Measurements from ENCODE around the gene SPECC1.

DNA sequence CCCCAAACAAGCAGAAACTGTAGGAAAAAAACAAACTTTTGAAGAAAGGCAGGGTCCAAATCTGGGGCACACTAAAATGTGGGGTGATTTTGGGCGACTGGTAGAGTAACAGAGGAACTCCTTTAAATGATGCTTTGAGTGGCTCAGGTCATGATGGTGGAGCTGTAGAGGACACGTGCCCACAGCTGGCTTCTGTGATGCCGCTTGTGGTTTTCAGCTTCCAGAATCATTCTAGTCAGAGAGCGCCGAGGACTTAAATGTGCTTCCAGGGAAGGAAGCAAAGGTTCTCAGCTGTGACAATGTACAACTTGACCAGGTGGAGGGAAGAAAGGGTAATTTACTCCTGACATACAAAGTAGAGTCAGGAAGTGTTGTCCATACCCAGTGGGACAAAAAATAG, 295.8 kb downstream of the SPECC1 start:
- TF ChIP-seq, protein P1, sequence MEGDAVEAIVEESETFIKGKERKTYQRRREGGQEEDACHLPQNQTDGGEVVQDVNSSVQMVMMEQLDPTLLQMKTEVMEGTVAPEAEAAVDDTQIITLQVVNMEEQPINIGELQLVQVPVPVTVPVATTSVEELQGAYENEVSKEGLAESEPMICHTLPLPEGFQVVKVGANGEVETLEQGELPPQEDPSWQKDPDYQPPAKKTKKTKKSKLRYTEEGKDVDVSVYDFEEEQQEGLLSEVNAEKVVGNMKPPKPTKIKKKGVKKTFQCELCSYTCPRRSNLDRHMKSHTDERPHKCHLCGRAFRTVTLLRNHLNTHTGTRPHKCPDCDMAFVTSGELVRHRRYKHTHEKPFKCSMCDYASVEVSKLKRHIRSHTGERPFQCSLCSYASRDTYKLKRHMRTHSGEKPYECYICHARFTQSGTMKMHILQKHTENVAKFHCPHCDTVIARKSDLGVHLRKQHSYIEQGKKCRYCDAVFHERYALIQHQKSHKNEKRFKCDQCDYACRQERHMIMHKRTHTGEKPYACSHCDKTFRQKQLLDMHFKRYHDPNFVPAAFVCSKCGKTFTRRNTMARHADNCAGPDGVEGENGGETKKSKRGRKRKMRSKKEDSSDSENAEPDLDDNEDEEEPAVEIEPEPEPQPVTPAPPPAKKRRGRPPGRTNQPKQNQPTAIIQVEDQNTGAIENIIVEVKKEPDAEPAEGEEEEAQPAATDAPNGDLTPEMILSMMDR (IDR thresholded peaks at IDR 0.05) = no peak
- TF ChIP-seq ESRRA (CRISPR knock-in tag; IDR thresholded peaks at IDR 0.05; ENCODE audit: borderline replicate concordance) (no peak), CREB1 (CRISPR knock-in tag; IDR thresholded peaks at IDR 0.05) (no peak), PRRX2 (CRISPR knock-in tag; IDR thresholded peaks at IDR 0.05) (no peak)
